GM23338 (cell line): Measurements from ENCODE around the gene PSTK. TPM values are rescaled to one million over a fixed set of nuclear protein-coding genes. Genes with fewer than 3 reads are reported as not detected.

Source experiments
- ATAC-seq: fragments of 200-7000 bp; cut with Tn5 transposase; 3 replicates; pipeline ENCODE4 v1.9.1; 2020
- DNase-seq: peaks from one replicate; pipeline ENCODE4 v3.0.0-alpha.2; 2015; ENCODE audit warnings: low spot score
- H2AFZ ChIP-seq: fragments of 200-600 bp; sonication (generic); 2 replicates; pipeline ENCODE4 v1.8.0; 2016; ENCODE audit warnings: antibody characterized with exemption, mild to moderate bottlenecking, moderate library complexity
- H3F3A ChIP-seq: fragments of 200-600 bp; sonication (generic); replicated peaks from 2 replicates; pipeline ENCODE4 v1.8.0; 2017; ENCODE audit warnings: antibody characterized with exemption, mixed run types, low read depth
- H3K27ac ChIP-seq: fragments of 200-600 bp; sonication (generic); 2 replicates; pipeline ENCODE4 v1.6.1; 2016; ENCODE audit warnings: low read depth
- H3K27me3 ChIP-seq: fragments of 200-600 bp; sonication (generic); 2 replicates; pipeline ENCODE4 v1.8.0; 2016; ENCODE audit warnings: mild to moderate bottlenecking, mixed run types, moderate library complexity; ENCODE audit not compliant: insufficient read depth
- H3K36me3 ChIP-seq: fragments of 200-600 bp; sonication (generic); 2 replicates; pipeline ENCODE4 v1.8.0; 2016; ENCODE audit warnings: mild to moderate bottlenecking; ENCODE audit not compliant: insufficient read depth
- H3K4me1 ChIP-seq: fragments of 200-600 bp; sonication (generic); 2 replicates; pipeline ENCODE4 v1.8.0; 2016; ENCODE audit warnings: mild to moderate bottlenecking, moderate library complexity; ENCODE audit not compliant: insufficient read depth
- H3K4me2 ChIP-seq: fragments of 200-600 bp; sonication (generic); 2 replicates; pipeline ENCODE4 v1.7.1; 2017; ENCODE audit warnings: mixed run types
- H3K4me3 ChIP-seq: fragments of 200-600 bp; sonication (generic); 2 replicates; pipeline ENCODE4 v1.6.1; 2016; ENCODE audit warnings: mixed run types
- H3K79me2 ChIP-seq: fragments of 200-600 bp; sonication (generic); replicated peaks from 2 replicates; pipeline ENCODE4 v1.8.0; 2017; ENCODE audit warnings: mild to moderate bottlenecking; ENCODE audit not compliant: insufficient read depth
- H3K9me2 ChIP-seq: fragments of 200-600 bp; sonication (generic); 2 replicates; pipeline ENCODE4 v1.8.0; 2017; ENCODE audit not compliant: insufficient read depth
- H4K20me1 ChIP-seq: fragments of 200-600 bp; sonication (generic); replicated peaks from 2 replicates; pipeline ENCODE4 v1.8.0; 2017; ENCODE audit warnings: mild to moderate bottlenecking; ENCODE audit not compliant: insufficient read depth
- H3K27ac Mint-ChIP-seq: 2 replicates; pipeline ENCODE4 v1.8.0; 2020; ENCODE audit warnings: inconsistent platforms, mild to moderate bottlenecking, moderate library complexity, mixed read lengths
- H3K27me3 Mint-ChIP-seq: 3 replicates; pipeline ENCODE4 v1.8.0; 2022; ENCODE audit warnings: low read depth, mild to moderate bottlenecking, moderate library complexity, mixed read lengths, inconsistent platforms; ENCODE audit not compliant: insufficient read depth, poor library complexity
- H3K36me3 Mint-ChIP-seq: 3 replicates; pipeline ENCODE4 v1.8.0; 2021; ENCODE audit warnings: low read depth, mild to moderate bottlenecking, inconsistent platforms, moderate library complexity, mixed read lengths
- H3K4me1 Mint-ChIP-seq: 3 replicates; pipeline ENCODE4 v1.8.0; 2020; ENCODE audit warnings: mild to moderate bottlenecking, inconsistent platforms, mixed read lengths
- H3K4me3 Mint-ChIP-seq: 3 replicates; pipeline ENCODE4 v1.8.0; 2021; ENCODE audit warnings: moderate library complexity, mild to moderate bottlenecking, inconsistent platforms, mixed read lengths
- H3K9me3 Mint-ChIP-seq: 3 replicates; pipeline ENCODE4 v1.8.0; 2020; ENCODE audit warnings: moderate library complexity, mild to moderate bottlenecking, inconsistent platforms, mixed read lengths
- CREB1 ChIP-seq: fragments of 250-450 bp; sonication (Bioruptor Pico); IDR thresholded peaks from 2 replicates; pipeline ENCODE4 v1.5.0; 2020; ENCODE audit warnings: low read depth, mild to moderate bottlenecking, moderate library complexity
- CTCF ChIP-seq, 2 experiments: fragments of 200-600 bp in 1 of 2; sonication (generic) in 1 of 2; conservative IDR thresholded peaks; 2 replicates each; pipeline versions ENCODE4 v1.5.1 to v1.6.1; 2016 to 2017; ENCODE audit warnings: antibody characterized with exemption in 2 of 2, low read depth in 2 of 2, mild to moderate bottlenecking in 2 of 2, moderate library complexity in 1 of 2
- ETS1 ChIP-seq: IDR thresholded peaks from 2 replicates; pipeline ENCODE4 v1.6.1; 2016; ENCODE audit warnings: antibody characterized with exemption
- EZH2 ChIP-seq: fragments of 200-600 bp; sonication (generic); IDR thresholded peaks from one replicate; pipeline ENCODE4 v1.8.0; 2017; ENCODE audit warnings: antibody characterized with exemption, mild to moderate bottlenecking, low read depth; ENCODE audit not compliant: unreplicated experiment
- EZH2phosphoT487 ChIP-seq: fragments of 200-600 bp; sonication (generic); IDR thresholded peaks from one replicate; pipeline ENCODE4 v1.8.1; 2018; ENCODE audit warnings: antibody characterized with exemption; ENCODE audit not compliant: unreplicated experiment
- JUNB ChIP-seq: IDR thresholded peaks from one replicate; pipeline ENCODE4 v1.6.1; 2016; ENCODE audit warnings: antibody characterized with exemption; ENCODE audit not compliant: unreplicated experiment
- NANOG ChIP-seq: IDR thresholded peaks from 2 replicates; pipeline ENCODE4 v1.6.1; 2016; ENCODE audit warnings: antibody characterized with exemption, borderline replicate concordance
- POLR2AphosphoS5 ChIP-seq: IDR thresholded peaks from 2 replicates; pipeline ENCODE4 v1.6.1; 2016; ENCODE audit warnings: antibody characterized with exemption, low read depth
- REST ChIP-seq: IDR thresholded peaks from one replicate; pipeline ENCODE4 v1.6.1; 2018; ENCODE audit warnings: antibody characterized with exemption; ENCODE audit not compliant: unreplicated experiment
- STAT1 ChIP-seq: IDR thresholded peaks from one replicate; pipeline ENCODE4 v1.6.1; 2016; ENCODE audit warnings: antibody characterized with exemption; ENCODE audit not compliant: unreplicated experiment
- ZNF114 ChIP-seq: fragments of 250-450 bp; sonication (Bioruptor Pico); IDR thresholded peaks from 2 replicates; pipeline ENCODE4 v1.5.0; 2020; ENCODE audit warnings: mild to moderate bottlenecking, moderate library complexity
- ZNF331 ChIP-seq: fragments of 250-450 bp; sonication (Bioruptor Pico); IDR thresholded peaks from 2 replicates; pipeline ENCODE4 v1.5.0; 2020; ENCODE audit warnings: low read depth, mild to moderate bottlenecking, moderate library complexity
- ZNF462 ChIP-seq: fragments of 250-450 bp; sonication (Bioruptor Pico); IDR thresholded peaks from 2 replicates; pipeline ENCODE4 v1.5.0; 2020; ENCODE audit warnings: mild to moderate bottlenecking, moderate library complexity
- polyA plus RNA-seq: library from polyadenylated mRNA; unstranded; fragments of >200 nt; fragmentation: Nextera tagmentation; extraction: Ambion mirVana; gene quantifications from 2 replicates; pipeline ENCODE4 v1.2.1, GENCODE V29; 2016
- total RNA-seq: library from RNA; depleted of rRNA; stranded (reverse); fragments of >200 nt; shearing (Covaris generic); gene quantifications from 2 replicates; pipeline ENCODE4 v1.2.3, GENCODE V29; 2014

The PSTK gene
- total and polyA plus RNA-seq, 2 experiments from 2014 or later: 2.3 to 9.3 TPM

- Histone ChIP-seq H3K9me2 (no peaks in the 10 kb centered on the region), H3K4me3 (no peak overlapping the region), H2AFZ (no peak overlapping the region), H3K79me2 (no peaks in the 10 kb centered on the region), H3K4me1 (no peaks in the 10 kb centered on the region), H3K36me3 (peaks cover 3% of the 10 kb centered on the region; the same call in 1 of the 2 replicates), H3K27ac (no peak overlapping the region), H3F3A (no peaks in the 10 kb centered on the region), H3K27me3 (no peaks in the 10 kb centered on the region), H3K4me2 (no peak overlapping the region), H4K20me1 (0 out of 2 replicates have a peak, but pooled peaks cover 7% of the 10 kb centered on the region)
- no peaks in the 10 kb centered on the region for H3K27me3 Mint-ChIP-seq
- H3K36me3 Mint-ChIP-seq: peaks cover 13% of the 10 kb centered on the region; the same call in 2 of the 3 replicates
- no peak for TF ChIP-seq EZH2
- no peak for TF ChIP-seq STAT1
- no peak for TF ChIP-seq ZNF114 (CRISPR knock-in tag)
- no peak for TF ChIP-seq ZNF331
- no peak for TF ChIP-seq NANOG
- TF ChIP-seq ETS1: no peak
- TF ChIP-seq POLR2AphosphoS5: no peak
- TF ChIP-seq EZH2phosphoT487: no peak
- no peak for TF ChIP-seq JUNB
- no peak for TF ChIP-seq CTCF (conservative IDR thresholded peaks at IDR 0.05; ENCODE audit: low read depth in 2 of 2)
- TF ChIP-seq CREB1 (CRISPR knock-in tag): no peak
- TF ChIP-seq REST: no peak
- TF ChIP-seq ZNF462 (CRISPR knock-in tag): no peak
- H3K4me3 Mint-ChIP-seq: no peak overlapping the region
- DNase-seq (no peak), ATAC-seq (no peak)
- H3K27ac Mint-ChIP-seq: no peak overlapping the region
- H3K9me3 Mint-ChIP-seq: no peaks in the 10 kb centered on the region
- H3K4me1 Mint-ChIP-seq: no peaks in the 10 kb centered on the region
Observed at GRCh38 chr10:122992031-122992585, 11.9 kb downstream of the PSTK start.
